HT1080 (cell line): ENCODE results near the gene ENTREP3. TPM values are rescaled to one million over a fixed set of nuclear protein-coding genes. Genes with fewer than 3 reads are reported as not detected.
"Not testable (repeated sequence)": the region's sequence is repeated elsewhere in the genome, so short reads cannot be mapped to it uniquely, and the experiment has no call there.

Experiments used
- DNase-seq: peaks from one replicate; pipeline ENCODE4 v3.0.0-alpha.2; 2015; ENCODE audit warnings: low read depth
- total RNA-seq: library from RNA; depleted of rRNA; stranded (reverse); fragments of >200 nt; shearing (Covaris generic); gene quantifications from 2 replicates; pipeline ENCODE4 v1.2.3, GENCODE V29; 2014

ENTREP3 gene
- total RNA-seq, 1 experiment from 2014 or later: 15.3 TPM

DNA sequence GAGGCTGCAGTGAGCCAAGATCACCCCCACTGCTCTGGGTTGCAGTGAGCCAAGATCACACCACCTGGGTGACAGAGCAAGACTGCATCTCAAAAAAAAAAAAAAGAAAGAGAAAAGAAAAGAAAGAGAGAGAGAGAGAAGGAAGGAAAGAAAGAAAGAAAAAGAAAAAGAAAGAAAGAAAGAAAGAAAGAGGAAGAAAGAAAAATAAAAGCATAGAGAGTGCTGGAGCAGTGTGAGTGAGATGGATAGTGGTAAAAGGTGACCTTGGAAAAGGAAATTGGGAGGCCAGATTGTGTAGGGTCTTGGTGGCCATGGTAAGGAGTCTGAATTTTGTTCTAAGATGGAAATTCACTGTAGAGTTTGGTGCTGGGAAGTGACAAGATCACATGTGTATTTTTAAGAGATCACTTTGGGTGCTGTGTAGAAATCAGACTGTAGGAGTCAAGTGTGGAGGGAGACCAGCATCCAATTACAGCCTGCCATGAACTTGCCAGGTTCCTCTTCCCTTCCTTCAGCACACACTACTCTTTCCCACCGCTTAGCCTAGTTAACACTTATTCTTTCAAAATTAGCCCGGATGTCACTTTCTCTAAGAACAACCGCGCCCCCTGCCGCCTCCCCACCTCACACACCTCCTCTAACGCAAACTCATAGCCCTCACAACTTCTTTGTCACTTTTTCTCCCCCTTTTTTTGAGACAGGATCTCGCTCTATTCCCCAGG lies 28.9 kb downstream of the ENTREP3 start:
- peak; percentile 88 for DNase-seq

DNA sequence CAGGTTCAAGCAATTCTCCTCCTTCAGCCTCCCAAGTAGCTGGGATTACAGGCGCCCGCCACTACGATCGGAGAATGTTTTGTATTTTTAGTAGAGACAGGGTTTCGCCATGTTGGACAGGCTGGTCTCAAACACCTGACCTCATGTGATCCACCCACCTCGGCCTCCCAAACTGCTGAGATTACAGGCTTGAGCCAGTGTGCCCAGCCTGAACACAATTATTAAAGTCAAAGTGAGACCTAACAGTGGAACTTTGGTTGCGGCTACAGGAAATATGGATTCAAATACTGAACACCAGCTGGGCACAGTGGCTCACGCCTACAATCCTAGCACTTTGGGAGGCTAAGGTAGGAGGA lies 29.9 kb downstream of the ENTREP3 start:
- DNase-seq: not testable (repeated sequence)

- DNase-seq: no peak
Measured at GRCh38 chr1:155223047-155223446, 32.2 kb downstream of the ENTREP3 start.

GRCh38 chr1:155220211-155220965 lies 34.9 kb downstream of the ENTREP3 start:
- DNase-seq: not testable (repeated sequence)

GRCh38 chr1:155219592-155220031 lies 35.7 kb downstream of the ENTREP3 start:
- no peak for DNase-seq

DNA sequence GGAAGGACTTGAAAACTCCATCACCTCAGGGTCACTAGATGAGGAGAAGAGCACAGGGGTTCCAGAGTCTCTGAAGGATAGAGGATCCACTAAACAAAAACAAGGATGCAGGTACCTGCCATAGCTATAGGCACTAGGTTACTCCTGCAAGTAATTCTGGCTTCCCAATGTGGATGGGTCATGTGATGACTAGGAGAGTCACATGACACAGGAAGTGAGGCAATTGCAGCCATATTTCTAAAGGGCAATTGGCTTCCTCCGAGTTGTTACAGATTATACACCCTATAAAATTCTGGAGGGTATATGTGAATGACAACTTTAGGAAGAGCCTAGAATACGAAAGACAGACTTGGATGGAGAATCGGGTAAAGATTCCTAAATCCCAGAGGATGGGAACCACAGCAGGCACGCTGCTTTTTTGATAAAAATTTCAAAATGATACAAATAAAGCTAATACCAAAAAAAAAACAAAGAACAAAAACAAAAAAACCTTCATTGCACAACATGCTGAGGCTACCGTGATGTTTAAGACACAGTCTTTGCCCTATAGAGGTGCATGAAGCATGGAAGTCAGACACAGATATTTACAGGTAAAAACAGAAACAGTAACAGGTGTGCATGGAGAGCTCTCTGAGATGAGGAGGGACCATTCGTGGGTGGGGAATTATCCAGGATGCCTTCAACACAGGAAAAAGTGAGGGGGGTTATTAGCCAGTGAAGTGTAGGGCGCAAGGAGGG lies 36.3 kb downstream of the ENTREP3 start:
- DNase-seq: peak; percentile 57

DNA sequence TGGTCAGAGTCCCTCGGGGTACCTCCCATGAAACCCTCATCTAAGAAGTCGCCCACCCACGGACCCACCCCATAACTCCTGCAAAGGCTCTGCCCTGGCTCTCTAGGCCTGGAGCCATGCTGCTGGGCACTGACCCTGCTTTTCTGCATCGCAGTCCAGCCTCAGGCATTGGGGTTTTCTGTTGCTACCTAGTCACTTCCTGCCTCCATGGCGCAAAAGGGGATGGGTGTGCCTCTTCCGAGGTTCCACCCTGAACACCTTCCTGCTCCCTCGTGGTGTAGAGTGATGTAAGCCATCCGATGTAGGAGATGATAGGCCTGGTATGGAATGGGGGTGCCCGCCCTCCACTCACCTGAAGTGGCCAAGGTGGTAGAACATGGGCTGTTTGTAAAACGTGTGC lies 40.6 kb downstream of the ENTREP3 start:
- DNase-seq: not testable (repeated sequence)

- not testable (repeated sequence) for DNase-seq
Measured at GRCh38 chr1:155212051-155212440, 43.2 kb downstream of the ENTREP3 start.

- not testable (repeated sequence) for DNase-seq
Measured at GRCh38 chr1:155211381-155212050, 43.8 kb downstream of the ENTREP3 start.

DNA sequence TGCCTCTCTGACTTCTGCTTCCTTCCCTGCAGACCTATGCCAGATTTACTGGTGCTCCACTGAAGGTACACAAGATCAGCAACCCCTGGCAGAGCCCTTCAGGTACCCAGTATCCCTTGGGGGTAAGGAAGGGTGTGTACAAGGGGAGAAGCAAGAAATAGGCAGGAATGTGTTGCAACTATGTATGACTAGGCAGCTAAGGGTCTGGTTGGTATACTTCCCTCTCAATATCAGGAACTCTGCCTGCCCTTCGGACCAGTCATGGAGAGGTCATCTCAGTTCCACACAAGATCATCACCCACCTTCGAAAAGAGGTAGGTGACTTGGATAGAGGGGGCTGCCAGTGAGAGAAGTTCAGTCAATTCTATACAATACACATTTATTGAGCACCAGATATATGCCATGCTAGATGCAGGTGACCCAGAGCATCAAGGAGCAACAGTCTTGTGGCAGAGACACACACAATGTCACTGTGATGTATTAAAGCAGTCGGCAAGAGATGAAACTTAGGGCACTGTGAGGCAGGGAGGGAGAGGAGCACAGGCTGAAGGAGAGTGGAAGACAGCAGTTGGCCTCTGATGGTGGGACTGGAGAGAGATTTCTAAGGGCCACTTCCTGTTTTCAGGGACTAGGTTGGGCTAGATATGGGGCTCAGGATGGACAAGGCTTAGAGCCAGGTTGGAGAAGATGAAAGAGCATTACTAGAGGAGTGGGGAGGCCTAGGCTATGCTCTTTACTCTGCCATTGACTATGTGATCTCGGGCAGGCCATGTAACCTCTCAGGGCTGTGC lies 44.8 kb downstream of the ENTREP3 start:
- DNase-seq: no peak

DNA sequence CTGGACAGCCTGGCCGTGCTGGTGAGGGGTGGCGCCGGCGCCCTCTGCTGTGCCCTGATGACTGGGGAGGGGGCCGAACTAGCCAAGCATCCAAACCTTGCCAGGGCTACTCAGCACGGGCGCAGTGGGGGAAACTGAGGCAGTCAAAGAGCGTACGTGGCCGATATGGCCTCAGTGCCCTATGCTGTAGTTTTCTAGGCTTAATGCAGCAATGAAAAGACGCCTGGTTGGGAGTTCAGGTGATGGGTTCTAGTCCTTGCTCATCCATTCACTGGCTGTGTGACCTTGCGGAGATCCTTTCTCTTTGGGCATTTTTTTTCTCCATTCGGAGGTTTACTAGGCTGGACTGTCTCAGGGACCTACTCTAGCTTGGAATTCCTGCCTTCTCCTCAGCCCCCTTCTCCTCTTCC lies 46.0 kb downstream of the ENTREP3 start:
- DNase-seq: no peak

DNA sequence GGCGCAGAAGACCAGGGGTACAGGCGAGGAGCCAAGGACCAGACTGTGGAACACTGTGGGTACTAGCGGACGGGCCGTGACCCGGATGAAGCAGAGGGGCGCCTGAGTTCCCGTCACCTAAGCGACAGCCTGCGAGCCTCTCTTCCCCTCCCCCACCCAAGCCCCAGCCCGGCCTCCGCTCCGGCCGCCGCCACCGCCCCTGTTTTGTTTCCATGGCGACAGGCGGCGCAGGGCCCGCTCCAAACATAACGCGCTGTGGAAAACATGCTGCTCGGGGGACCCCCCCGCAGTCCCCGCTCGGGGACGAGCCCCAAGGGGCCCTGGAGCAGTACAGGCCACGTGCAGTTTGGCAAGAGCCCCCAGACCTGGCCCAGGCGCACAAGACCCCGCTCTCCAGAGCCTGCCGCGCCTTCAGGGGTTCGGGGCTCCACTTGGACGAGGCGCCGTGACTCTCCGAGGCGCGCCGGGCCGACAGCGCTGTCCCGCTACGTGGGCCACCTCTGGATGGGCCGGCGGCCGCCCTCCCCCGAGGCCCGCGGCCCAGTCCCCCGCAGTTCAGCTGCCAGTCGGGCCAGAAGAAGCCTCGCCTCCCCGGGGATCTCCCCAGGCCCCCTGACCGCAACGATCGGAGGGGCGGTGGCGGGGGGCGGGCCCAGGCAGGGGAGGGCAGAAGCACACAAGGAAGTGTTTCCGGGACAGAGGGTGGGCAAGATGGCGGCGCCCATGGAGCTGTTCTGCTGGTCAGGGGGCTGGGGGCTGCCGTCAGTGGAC lies 46.6 kb downstream of the ENTREP3 start, which contains the start of gene MTX1:
MTX1 (plus strand) TSS at position 155 of the 771 bp plus-strand sequence; CDS start at position 265, 110 bp downstream.
- DNase-seq: peak; percentile 57

GRCh38 chr1:155207806-155208540 lies 47.3 kb downstream of the ENTREP3 start, which contains the start of gene THBS3:
Gene THBS3, minus strand, starts transcription at chr1:155207897. Its CDS starts 21 bp downstream, at chr1:155207876.
- DNase-seq: no peak

DNA sequence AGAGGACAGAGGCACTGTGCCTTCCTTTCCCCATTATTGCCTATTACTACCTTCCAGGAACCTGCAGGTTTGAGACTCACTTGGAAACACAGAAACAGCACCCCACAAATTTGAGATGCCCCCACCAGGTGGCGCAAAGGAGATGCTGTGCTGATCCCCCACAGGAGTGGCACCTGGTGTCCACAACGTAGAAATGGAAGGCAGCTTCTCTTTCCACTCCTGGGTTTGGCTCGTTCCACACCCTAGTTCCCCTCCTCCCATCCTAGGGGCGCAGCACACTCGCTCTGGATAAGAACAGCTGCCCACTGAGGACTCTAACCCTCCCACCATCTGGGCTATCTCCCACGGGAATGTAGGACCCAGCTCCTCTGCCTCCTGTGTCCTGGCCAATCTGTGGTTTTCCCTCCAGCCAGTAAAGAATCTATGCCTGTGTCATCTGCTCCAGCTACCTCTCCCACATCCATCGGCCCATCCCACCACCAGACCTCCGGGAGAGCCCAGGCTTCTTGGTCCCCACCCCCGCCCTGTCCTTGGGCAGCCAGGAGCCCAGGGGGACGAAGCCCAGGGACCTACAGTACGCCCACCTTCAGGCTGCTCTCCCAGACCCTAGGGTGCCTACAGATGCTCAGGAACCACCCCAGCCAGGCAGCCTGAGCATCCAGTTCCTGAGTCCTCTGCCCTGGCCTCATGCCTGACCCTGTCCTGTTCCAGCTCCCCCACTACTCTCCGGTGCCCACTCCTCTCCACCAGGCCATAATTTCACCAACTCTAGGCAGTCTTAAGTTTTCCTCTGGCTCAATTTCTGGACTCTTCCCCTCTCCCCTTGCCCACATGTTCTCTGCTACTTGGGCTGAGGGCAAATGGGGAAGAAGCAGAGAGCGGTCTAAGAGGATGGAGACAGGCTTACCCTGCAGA lies 48.1 kb downstream of the ENTREP3 start:
- DNase-seq: peak; percentile 77

DNA sequence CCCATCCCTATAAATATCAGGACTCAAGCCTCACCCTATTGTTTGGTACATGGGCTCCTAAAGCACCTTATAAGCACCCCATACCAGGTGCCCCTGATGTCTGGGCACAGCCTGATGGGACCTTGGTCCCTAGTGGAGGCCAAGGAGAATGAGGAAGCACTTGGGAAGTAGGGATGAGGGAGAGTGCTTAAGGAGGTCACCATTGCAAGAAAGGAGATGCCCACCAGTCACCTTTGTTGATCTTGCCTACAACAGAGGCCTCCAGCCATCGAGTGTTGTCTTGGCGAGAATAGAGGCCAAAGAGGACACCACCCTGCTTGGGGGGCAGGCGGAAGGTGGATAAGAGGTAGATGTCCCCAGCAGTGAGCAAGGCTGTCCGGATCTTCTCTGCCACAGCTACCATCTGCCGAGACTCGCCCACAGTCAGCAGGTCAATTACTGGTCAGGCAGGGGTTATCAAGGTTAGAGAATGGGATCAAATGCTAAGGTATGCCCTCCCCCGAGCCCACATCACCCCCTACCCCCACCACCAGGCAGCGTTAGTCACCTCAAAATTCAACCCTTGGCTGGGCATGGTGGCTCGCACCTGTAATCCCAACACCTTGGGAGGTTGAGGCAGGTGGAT lies 49.2 kb downstream of the ENTREP3 start:
- no peak for DNase-seq

DNA sequence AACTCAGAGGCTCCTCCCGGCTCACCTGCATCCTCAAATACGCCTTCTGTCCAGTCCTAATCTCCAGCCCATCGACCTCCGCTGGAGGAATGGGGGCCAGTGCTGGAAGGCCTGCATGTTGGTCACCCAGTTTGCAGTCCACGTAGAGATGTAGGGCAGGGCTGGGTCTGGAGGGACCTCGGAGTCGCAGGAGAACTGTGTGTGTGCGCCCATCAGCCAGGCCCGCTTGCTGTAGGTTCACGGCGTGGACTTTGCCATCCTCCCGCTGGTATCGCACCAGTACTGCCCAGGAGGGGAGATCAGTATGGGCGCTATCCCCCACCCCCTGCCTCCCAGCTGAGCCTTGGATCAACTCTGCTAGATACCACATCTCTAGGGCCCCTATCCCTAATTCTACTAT lies 50.2 kb downstream of the ENTREP3 start:
- DNase-seq: no peak
